ENCODE measurements around the gene CRYL1. TPM values are rescaled to one million over a fixed set of nuclear protein-coding genes. Genes with fewer than 3 reads are reported as not detected.

The CRYL1 gene
- total RNA-seq, 1 experiment from 2014 or later = 6.7 TPM

DNA sequence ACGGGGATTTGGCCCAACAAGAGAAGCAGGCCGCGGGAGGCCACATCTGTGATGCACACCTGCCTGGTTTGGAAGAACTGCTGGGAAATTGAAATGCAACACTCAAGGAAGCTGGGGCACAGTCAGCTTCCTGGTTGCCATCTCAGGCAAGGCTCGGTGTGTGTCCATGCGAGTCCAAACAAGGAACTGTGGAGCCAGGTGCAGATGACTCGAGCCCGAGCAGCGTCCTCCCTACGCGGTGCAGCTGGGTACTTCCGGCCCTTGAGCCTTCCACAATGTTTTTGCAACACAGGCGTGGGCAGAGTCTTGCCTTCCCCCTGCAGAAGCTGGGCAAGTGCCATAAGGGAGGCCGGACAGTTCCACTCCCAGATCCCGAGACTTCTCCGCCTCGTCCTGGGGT, 94.6 kb downstream of the CRYL1 start:
- ChIA-PET CTCF (no interaction called here), POLR2A (no interaction called here)
- no peak for DNase-seq
- Histone ChIP-seq H3K9me3 (no peaks in the 10 kb centered on the region), H3K4me3 (ENCODE audit: low read depth, low read length) (no peak overlapping the region), H3K27me3 (replicated peaks; ENCODE audit: control insufficient read depth, insufficient read depth, low read length) (no peaks in the 10 kb centered on the region), H3K36me3 (ENCODE audit: control insufficient read depth, insufficient read depth, low read length) (no peaks in the 10 kb centered on the region), H3K4me1 (no peaks in the 10 kb centered on the region)
- Mint-ChIP-seq H3K4me1 (ENCODE audit: low read depth, unreplicated experiment) (no peaks in the 10 kb centered on the region), H3K36me3 (ENCODE audit: insufficient read depth, unreplicated experiment) (no peaks in the 10 kb centered on the region), H3K27ac (ENCODE audit: unreplicated experiment) (no peak overlapping the region), H3K4me3 (ENCODE audit: unreplicated experiment) (no peak overlapping the region), H3K9me3 (ENCODE audit: unreplicated experiment) (no peaks in the 10 kb centered on the region), H3K27me3 (ENCODE audit: insufficient read depth, unreplicated experiment) (peaks cover 3% of the 10 kb centered on the region)
- TF ChIP-seq, protein P1, sequence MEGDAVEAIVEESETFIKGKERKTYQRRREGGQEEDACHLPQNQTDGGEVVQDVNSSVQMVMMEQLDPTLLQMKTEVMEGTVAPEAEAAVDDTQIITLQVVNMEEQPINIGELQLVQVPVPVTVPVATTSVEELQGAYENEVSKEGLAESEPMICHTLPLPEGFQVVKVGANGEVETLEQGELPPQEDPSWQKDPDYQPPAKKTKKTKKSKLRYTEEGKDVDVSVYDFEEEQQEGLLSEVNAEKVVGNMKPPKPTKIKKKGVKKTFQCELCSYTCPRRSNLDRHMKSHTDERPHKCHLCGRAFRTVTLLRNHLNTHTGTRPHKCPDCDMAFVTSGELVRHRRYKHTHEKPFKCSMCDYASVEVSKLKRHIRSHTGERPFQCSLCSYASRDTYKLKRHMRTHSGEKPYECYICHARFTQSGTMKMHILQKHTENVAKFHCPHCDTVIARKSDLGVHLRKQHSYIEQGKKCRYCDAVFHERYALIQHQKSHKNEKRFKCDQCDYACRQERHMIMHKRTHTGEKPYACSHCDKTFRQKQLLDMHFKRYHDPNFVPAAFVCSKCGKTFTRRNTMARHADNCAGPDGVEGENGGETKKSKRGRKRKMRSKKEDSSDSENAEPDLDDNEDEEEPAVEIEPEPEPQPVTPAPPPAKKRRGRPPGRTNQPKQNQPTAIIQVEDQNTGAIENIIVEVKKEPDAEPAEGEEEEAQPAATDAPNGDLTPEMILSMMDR (IDR thresholded peaks at IDR 0.05; ENCODE audit: insufficient read depth in 1 of 2, low read depth in 1 of 2, low read length in 1 of 2, severe bottlenecking in 1 of 2, unreplicated experiment in 1 of 2) = no peak
- BruUV-seq (replicated peaks) = no TSS peak
- intact Hi-C loops (cut with micrococcal nuclease; ENCODE audit: unreplicated experiment) = no loop called here

DNA sequence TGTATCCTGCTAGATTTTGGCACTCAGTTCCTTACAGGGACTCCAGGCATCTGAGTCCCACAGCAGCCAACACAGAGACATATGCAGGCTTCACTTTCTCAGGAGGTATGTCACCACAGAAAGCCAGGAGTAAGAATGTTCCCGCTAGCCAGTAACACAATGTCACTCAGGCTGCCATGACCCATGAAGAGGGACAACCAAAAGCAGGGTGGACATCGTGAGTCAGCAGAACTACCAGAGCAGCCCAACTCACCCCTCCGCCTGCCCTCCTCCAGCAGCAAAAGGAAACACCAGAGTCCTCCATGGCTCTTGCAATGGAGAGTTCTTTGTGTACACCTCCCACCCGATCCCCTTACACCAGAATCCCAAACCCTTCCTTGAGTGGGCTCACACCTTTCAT, 95.4 kb downstream of the CRYL1 start:
- no peaks in the 10 kb centered on the region for H3K9me3 Mint-ChIP-seq (ENCODE audit: unreplicated experiment)
- DNase-seq = no peak
- H3K4me1 Mint-ChIP-seq (ENCODE audit: low read depth, unreplicated experiment) = no peaks in the 10 kb centered on the region
- H3K36me3 Mint-ChIP-seq (ENCODE audit: insufficient read depth, unreplicated experiment) = no peaks in the 10 kb centered on the region
- H3K27me3 ChIP-seq (replicated peaks; ENCODE audit: control insufficient read depth, insufficient read depth, low read length) = no peaks in the 10 kb centered on the region
- no peak overlapping the region for H3K4me3 ChIP-seq (ENCODE audit: low read depth, low read length)
- H3K9me3 ChIP-seq = no peaks in the 10 kb centered on the region
- no TSS peak for BruUV-seq (replicated peaks)
- no peak overlapping the region for H3K4me3 Mint-ChIP-seq (ENCODE audit: unreplicated experiment)
- ChIA-PET CTCF (no interaction called here), POLR2A (no interaction called here)
- intact Hi-C loops (cut with micrococcal nuclease; ENCODE audit: unreplicated experiment) = no loop called here
- H3K4me1 ChIP-seq = no peaks in the 10 kb centered on the region
- H3K27me3 Mint-ChIP-seq (ENCODE audit: insufficient read depth, unreplicated experiment) = peaks cover 3% of the 10 kb centered on the region
- TF ChIP-seq, protein P1 (IDR thresholded peaks at IDR 0.05; ENCODE audit: insufficient read depth in 1 of 2, low read depth in 1 of 2, low read length in 1 of 2, severe bottlenecking in 1 of 2, unreplicated experiment in 1 of 2) = no peak
- H3K36me3 ChIP-seq (ENCODE audit: control insufficient read depth, insufficient read depth, low read length) = no peaks in the 10 kb centered on the region
- H3K27ac Mint-ChIP-seq (ENCODE audit: unreplicated experiment) = no peak overlapping the region

DNA sequence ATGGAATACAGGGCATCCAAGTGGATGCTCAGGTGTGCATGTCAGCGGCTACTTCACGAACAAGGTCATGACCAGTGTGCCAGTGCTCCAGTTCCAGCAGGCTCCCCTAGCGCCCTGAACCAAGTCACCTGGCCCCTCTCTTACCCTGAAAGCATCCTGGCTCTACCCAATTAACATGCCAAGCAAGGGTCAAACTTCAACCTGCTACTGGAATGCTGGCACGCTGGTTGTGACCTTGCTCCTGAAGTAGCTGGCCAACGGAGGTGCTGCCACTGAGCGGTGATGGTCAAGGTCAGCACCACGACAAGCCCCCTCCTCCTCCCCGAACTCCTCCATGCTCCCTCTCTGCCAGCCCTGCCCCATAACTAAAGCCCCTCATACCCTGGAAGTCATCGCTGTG, 96.0 kb downstream of the CRYL1 start:
- no peaks in the 10 kb centered on the region for H3K4me1 ChIP-seq
- intact Hi-C loops (cut with micrococcal nuclease; ENCODE audit: unreplicated experiment) = no loop called here
- Mint-ChIP-seq H3K27ac (ENCODE audit: unreplicated experiment) (no peak overlapping the region), H3K4me1 (ENCODE audit: low read depth, unreplicated experiment) (no peaks in the 10 kb centered on the region), H3K36me3 (ENCODE audit: insufficient read depth, unreplicated experiment) (no peaks in the 10 kb centered on the region), H3K27me3 (ENCODE audit: insufficient read depth, unreplicated experiment) (peaks cover 3% of the 10 kb centered on the region), H3K4me3 (ENCODE audit: unreplicated experiment) (no peak overlapping the region), H3K9me3 (ENCODE audit: unreplicated experiment) (no peaks in the 10 kb centered on the region)
- H3K4me3 ChIP-seq (ENCODE audit: low read depth, low read length) = no peak overlapping the region
- ChIA-PET CTCF (no interaction called here), POLR2A (no interaction called here)
- H3K9me3 ChIP-seq = no peaks in the 10 kb centered on the region
- H3K36me3 ChIP-seq (ENCODE audit: control insufficient read depth, insufficient read depth, low read length) = no peaks in the 10 kb centered on the region
- TF ChIP-seq, protein P1 (IDR thresholded peaks at IDR 0.05; ENCODE audit: insufficient read depth in 1 of 2, low read depth in 1 of 2, low read length in 1 of 2, severe bottlenecking in 1 of 2, unreplicated experiment in 1 of 2) = no peak
- no TSS peak for BruUV-seq (replicated peaks)
- no peak for DNase-seq
- H3K27me3 ChIP-seq (replicated peaks; ENCODE audit: control insufficient read depth, insufficient read depth, low read length) = no peaks in the 10 kb centered on the region

Measured in Caco-2 (cell line).